Measurements from ENCODE around the gene SP140L. TPM values are rescaled to one million over a fixed set of nuclear protein-coding genes. Genes with fewer than 3 reads are reported as not detected.
"Not testable (repeated sequence)": the region's sequence is repeated elsewhere in the genome, so short reads cannot be mapped to it uniquely, and the experiment has no call there.

The SP140L gene
- 6.7 TPM for total RNA-seq

GRCh38 chr2:230326453-230327417 lies at the start of gene SP140L:
Gene SP140L (plus strand): TSS chr2:230327193. CDS start chr2:230327270, 77 bp downstream.
- DNase-seq = peak; percentile 33

GRCh38 chr2:230282936-230283335 lies 44.1 kb upstream of the SP140L start:
- DNase-seq = no peak

GRCh38 chr2:230286048-230286447 lies 40.9 kb upstream of the SP140L start:
- DNase-seq = no peak

- DNase-seq = peak; percentile 28
These were observed 37.7 kb upstream of the SP140L start for GRCh38 chr2:230289311-230289710.

- no peak for DNase-seq
These were observed 31.8 kb upstream of the SP140L start for GRCh38 chr2:230295192-230295591.

GRCh38 chr2:230296917-230297316 lies 30.1 kb upstream of the SP140L start:
- no peak for DNase-seq

- DNase-seq = no peak
These were observed 27.4 kb upstream of the SP140L start for GRCh38 chr2:230299618-230300017.

GRCh38 chr2:230305416-230306275 lies 21.3 kb upstream of the SP140L start:
- DNase-seq = no peak

- no peak for DNase-seq
These were observed 20.5 kb upstream of the SP140L start for GRCh38 chr2:230306474-230306873.

GRCh38 chr2:230307485-230307884 lies 19.5 kb upstream of the SP140L start:
- DNase-seq = no peak

GRCh38 chr2:230308402-230309000 lies 18.5 kb upstream of the SP140L start:
- no peak for DNase-seq

- not testable (repeated sequence) for DNase-seq
These were observed 16.2 kb upstream of the SP140L start for GRCh38 chr2:230310792-230311191.

- not testable (repeated sequence) for DNase-seq
These were observed 15.4 kb upstream of the SP140L start for GRCh38 chr2:230311634-230312033.

GRCh38 chr2:230312638-230313037 lies 14.4 kb upstream of the SP140L start:
- DNase-seq = no peak

- no peak for DNase-seq
These were observed 9.6 kb upstream of the SP140L start for GRCh38 chr2:230317366-230317765.

GRCh38 chr2:230318190-230319121 lies 8.5 kb upstream of the SP140L start:
- DNase-seq = no peak

GRCh38 chr2:230319211-230319862 lies 7.7 kb upstream of the SP140L start:
- no peak for DNase-seq

GRCh38 chr2:230321031-230321430 lies 6.0 kb upstream of the SP140L start:
- no peak for DNase-seq

GRCh38 chr2:230322561-230323384 lies 4.2 kb upstream of the SP140L start:
- DNase-seq = no peak
